SK-N-SH (cell line): Measurements from ENCODE around the gene C11orf86. TPM values are rescaled to one million over a fixed set of nuclear protein-coding genes. Genes with fewer than 3 reads are reported as not detected.

Experiments
- CTCF ChIA-PET: fragments of 300-600, 350-600 bp; formaldehyde crosslinking; extraction: SDS; loops from one replicate; lab custom pipeline; 2021; lab: Yijun Ruan, JAX
- POLR2A ChIA-PET: fragments of 350-600 bp; sonication (Branson Sonifier 250); formaldehyde crosslinking; extraction: SDS; loops from one replicate; lab custom pipeline; 2020; ENCODE audit warnings: antibody characterized with exemption, inconsistent platforms; lab: Yijun Ruan, JAX
- DNase-seq: peaks from one replicate; pipeline ENCODE4 v3.0.0; 2012
- H2AFZ ChIP-seq: fragments of 200-600 bp; sonication (generic); 2 replicates; pipeline ENCODE4 v1.8.1; 2016; ENCODE audit warnings: antibody characterized with exemption, mild to moderate bottlenecking, low read depth
- H3F3A ChIP-seq: fragments of 200-600 bp; sonication (generic); replicated peaks from 2 replicates; pipeline ENCODE3; 2016; ENCODE audit warnings: antibody characterized with exemption, mild to moderate bottlenecking; ENCODE audit not compliant: insufficient read depth
- H3K27ac ChIP-seq, 2 experiments: fragments of 200-500 bp in 1 of 2; fragments of 200-600 bp in 1 of 2; sonication (Bioruptor generic) in 1 of 2; sonication (generic), shearing (Covaris generic) in 1 of 2; 2 replicates each; pipeline versions ENCODE4 v1.5.1 to v1.6.1; 2014 to 2016; ENCODE audit warnings: low read depth in 2 of 2, inconsistent platforms in 1 of 2, low read length in 1 of 2, mild to moderate bottlenecking in 1 of 2, mixed read lengths in 1 of 2
- H3K27me3 ChIP-seq: fragments of 200-600 bp; sonication (generic), shearing (Covaris generic); 2 replicates; pipeline ENCODE4 v1.6.1; 2016; ENCODE audit warnings: mixed run types; ENCODE audit not compliant: insufficient read depth
- H3K36me3 ChIP-seq, 2 experiments: fragments of 200-500 bp in 1 of 2; fragments of 200-600 bp in 1 of 2; sonication (Bioruptor generic) in 1 of 2; sonication (generic) in 1 of 2; replicated peaks in 1 of 2; 2 replicates each; pipeline versions ENCODE3 to v1.5.1; 2014 to 2016; ENCODE audit warnings: low read length in 1 of 2, mild to moderate bottlenecking in 1 of 2; ENCODE audit not compliant: insufficient read depth in 2 of 2, control insufficient read depth in 1 of 2
- H3K4me1 ChIP-seq, 2 experiments: fragments of 200-500 bp in 1 of 2; fragments of 200-600 bp in 1 of 2; sonication (Bioruptor generic) in 1 of 2; sonication (generic), shearing (Covaris generic) in 1 of 2; 2 replicates each; pipeline versions ENCODE4 v1.5.1 to v1.6.1; 2014 to 2016; ENCODE audit warnings: low read depth in 1 of 2, low read length in 1 of 2, mixed run types in 1 of 2; ENCODE audit not compliant: insufficient read depth in 2 of 2, control insufficient read depth in 1 of 2
- H3K4me2 ChIP-seq: fragments of 200-600 bp; sonication (generic), shearing (Covaris generic); 2 replicates; pipeline ENCODE4 v1.6.1; 2017; ENCODE audit warnings: mixed run types
- H3K4me3 ChIP-seq, 2 experiments: fragments of 200-500 bp in 1 of 2; fragments of 200-600 bp in 1 of 2; sonication (Bioruptor generic) in 1 of 2; sonication (generic), shearing (Covaris generic) in 1 of 2; 2 replicates each; pipeline versions ENCODE4 v1.5.1 to v1.8.1; 2014 to 2016; ENCODE audit warnings: low read depth in 2 of 2, inconsistent platforms in 1 of 2, low read length in 1 of 2, mild to moderate bottlenecking in 1 of 2, mixed read lengths in 1 of 2, moderate library complexity in 1 of 2
- H3K79me2 ChIP-seq: fragments of 200-600 bp; sonication (generic); 2 replicates; pipeline ENCODE4 v1.8.1; 2017; ENCODE audit warnings: mild to moderate bottlenecking; ENCODE audit not compliant: insufficient read depth
- H3K9ac ChIP-seq: fragments of 200-600 bp; sonication (generic); 2 replicates; pipeline ENCODE4 v1.6.1; 2017; ENCODE audit warnings: mixed run types
- H3K9me2 ChIP-seq: fragments of 200-600 bp; sonication (generic); 2 replicates; pipeline ENCODE4 v1.6.1; 2017; ENCODE audit warnings: mixed run types
- H3K9me3 ChIP-seq: fragments of 200-600 bp; sonication (generic); 2 replicates; pipeline ENCODE4 v1.6.1; 2017; ENCODE audit warnings: mixed run types, mild to moderate bottlenecking, moderate library complexity
- H4K20me1 ChIP-seq: fragments of 200-600 bp; sonication (generic); 2 replicates; pipeline ENCODE4 v1.6.1; 2017; ENCODE audit warnings: mild to moderate bottlenecking, mixed run types; ENCODE audit not compliant: insufficient read depth
- EZH2phosphoT487 ChIP-seq: fragments of 200-600 bp; sonication (generic); IDR thresholded peaks from 2 replicates; pipeline ENCODE4 v1.6.1; 2017; ENCODE audit warnings: low read depth, mixed run types, mild to moderate bottlenecking, antibody characterized with exemption, moderate library complexity, borderline replicate concordance
- FOSL2 ChIP-seq: IDR thresholded peaks from 2 replicates; pipeline ENCODE4 v1.4.0; 2012; ENCODE audit warnings: low read depth, mild to moderate bottlenecking, moderate library complexity, borderline replicate concordance
- FOXJ3 ChIP-seq: sonication (generic); formaldehyde crosslinking; IDR thresholded peaks from 2 replicates; pipeline ENCODE4 v1.5.1; 2020; ENCODE audit warnings: mild to moderate bottlenecking, missing genetic modification reagents
- FOXM1 ChIP-seq: IDR thresholded peaks from 2 replicates; pipeline ENCODE4 v1.4.0; 2012; ENCODE audit warnings: low read depth, mild to moderate bottlenecking
- GATA2 ChIP-seq: sonication (generic); formaldehyde crosslinking; IDR thresholded peaks from 2 replicates; pipeline ENCODE4 v1.5.0; 2020; ENCODE audit warnings: mild to moderate bottlenecking, missing genetic modification reagents
- JUND ChIP-seq: IDR thresholded peaks from 2 replicates; pipeline ENCODE4 v1.4.0; 2012
- MEF2A ChIP-seq: IDR thresholded peaks from 2 replicates; pipeline ENCODE4 v1.4.0; 2012; ENCODE audit warnings: low read depth, borderline replicate concordance
- NFIC ChIP-seq: IDR thresholded peaks from 2 replicates; pipeline ENCODE4 v1.4.0; 2012; ENCODE audit warnings: borderline replicate concordance
- NRF1 ChIP-seq: IDR thresholded peaks from 2 replicates; pipeline ENCODE4 v1.6.1; 2012; ENCODE audit warnings: low read depth, mild to moderate bottlenecking, low read length
- RAD21 ChIP-seq: IDR thresholded peaks from 2 replicates; pipeline ENCODE4 v1.6.1; 2012; ENCODE audit warnings: mild to moderate bottlenecking, low read length
- RCOR1 ChIP-seq: fragments of 150-350 bp; IDR thresholded peaks from 2 replicates; pipeline ENCODE4 v1.6.1; 2017; ENCODE audit warnings: antibody characterized with exemption, low read length
- RFX5 ChIP-seq: IDR thresholded peaks from 2 replicates; pipeline ENCODE4 v1.6.1; 2012; ENCODE audit warnings: mild to moderate bottlenecking, improper control_type of control experiment, low read length
- RXRA ChIP-seq: IDR thresholded peaks from 2 replicates; pipeline ENCODE4 v1.4.0; 2012; ENCODE audit warnings: low read depth, mild to moderate bottlenecking, borderline replicate concordance
- SMC3 ChIP-seq: IDR thresholded peaks from 2 replicates; pipeline ENCODE4 v1.6.1; 2012; ENCODE audit warnings: low read depth, low read length, improper control_type of control experiment
- TAF1 ChIP-seq: IDR thresholded peaks from 2 replicates; pipeline ENCODE4 v1.6.1; 2012; ENCODE audit warnings: low read depth, mild to moderate bottlenecking, low read length, moderate library complexity, borderline replicate concordance
- TCF12 ChIP-seq: IDR thresholded peaks from 2 replicates; pipeline ENCODE4 v1.4.0; 2012
- TEAD4 ChIP-seq: IDR thresholded peaks from 2 replicates; pipeline ENCODE4 v1.4.0; 2012; ENCODE audit warnings: mild to moderate bottlenecking, borderline replicate concordance; ENCODE audit not compliant: insufficient read depth
- YY1 ChIP-seq: IDR thresholded peaks from 2 replicates; pipeline ENCODE4 v1.4.0; 2012; ENCODE audit warnings: low read depth, mild to moderate bottlenecking
- WGBS: methylation state at CpG from one replicate; pipeline ENCODE4 v1.1.6; 2017; ENCODE audit warnings: low lambda C conversion rate; 5-methylcytosine and 5-hydroxymethylcytosine counted together
- polyA plus RNA-seq, 3 experiments: library from polyadenylated mRNA; depleted of rRNA; stranded (reverse); fragments of >200 nt; gene quantifications; 2 replicates each; pipeline ENCODE4 v1.2.3, GENCODE V29; 2012
- TF ChIP-seq, protein P1 (sequence below): IDR thresholded peaks from 2 replicates; pipeline ENCODE4; 2012
- TF ChIP-seq, protein P2 (sequence below): fragments of 150-350 bp; IDR thresholded peaks from 2 replicates; pipeline ENCODE4 v1.6.1; 2017; ENCODE audit warnings: antibody characterized with exemption, low read length, low read depth, borderline replicate concordance
- TF ChIP-seq, protein P3 (sequence below): IDR thresholded peaks from 2 replicates; pipeline ENCODE4 v1.4.0; 2012; ENCODE audit warnings: low read depth, borderline replicate concordance
- TF ChIP-seq, protein P4 (sequence below): IDR thresholded peaks from 2 replicates; pipeline ENCODE4 v1.4.0; 2012; ENCODE audit warnings: low read depth
- TF ChIP-seq, protein P5 (sequence below): fragments of 150-350 bp; IDR thresholded peaks from 2 replicates; pipeline ENCODE4 v1.6.1; 2016; ENCODE audit warnings: mild to moderate bottlenecking, low read depth, low read length

The C11orf86 gene
- polyA plus RNA-seq, 1 of the 3 experiments (the other 2 are of a cell fraction): 0.08 TPM

DNA sequence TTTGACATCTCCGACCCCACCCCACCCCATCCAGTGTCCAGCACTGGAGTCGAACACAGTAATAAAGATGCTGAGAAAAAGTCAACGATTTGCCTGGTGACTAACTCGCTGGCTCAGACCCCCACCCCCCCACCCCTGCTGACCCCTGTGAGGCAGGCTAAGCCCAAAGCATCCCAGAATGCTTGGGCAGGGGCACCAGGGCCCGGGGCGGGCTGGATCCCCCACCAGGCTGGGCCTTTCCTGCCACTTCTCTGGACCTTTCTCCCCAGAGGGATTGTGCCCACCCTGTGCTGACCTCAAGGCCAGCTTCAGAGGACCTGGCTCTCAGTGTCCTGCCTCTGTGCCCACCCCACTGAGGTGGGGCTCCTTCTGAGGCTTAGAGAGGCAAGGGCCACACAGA, 1.8 kb downstream of the C11orf86 start:
- no peaks in the 10 kb centered on the region for H3K9me2 ChIP-seq
- POLR2A ChIA-PET: no interaction called here
- H4K20me1 ChIP-seq: no peaks in the 10 kb centered on the region
- TF ChIP-seq RXRA: no peak
- no peak for TF ChIP-seq NRF1
- TF ChIP-seq, protein P1, sequence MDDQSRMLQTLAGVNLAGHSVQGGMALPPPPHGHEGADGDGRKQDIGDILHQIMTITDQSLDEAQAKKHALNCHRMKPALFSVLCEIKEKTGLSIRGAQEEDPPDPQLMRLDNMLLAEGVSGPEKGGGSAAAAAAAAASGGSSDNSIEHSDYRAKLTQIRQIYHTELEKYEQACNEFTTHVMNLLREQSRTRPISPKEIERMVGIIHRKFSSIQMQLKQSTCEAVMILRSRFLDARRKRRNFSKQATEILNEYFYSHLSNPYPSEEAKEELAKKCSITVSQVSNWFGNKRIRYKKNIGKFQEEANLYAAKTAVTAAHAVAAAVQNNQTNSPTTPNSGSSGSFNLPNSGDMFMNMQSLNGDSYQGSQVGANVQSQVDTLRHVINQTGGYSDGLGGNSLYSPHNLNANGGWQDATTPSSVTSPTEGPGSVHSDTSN: no peak
- no peak for TF ChIP-seq SMC3
- no peak for TF ChIP-seq RCOR1
- TF ChIP-seq NFIC: no peak
- TF ChIP-seq, protein P2, sequence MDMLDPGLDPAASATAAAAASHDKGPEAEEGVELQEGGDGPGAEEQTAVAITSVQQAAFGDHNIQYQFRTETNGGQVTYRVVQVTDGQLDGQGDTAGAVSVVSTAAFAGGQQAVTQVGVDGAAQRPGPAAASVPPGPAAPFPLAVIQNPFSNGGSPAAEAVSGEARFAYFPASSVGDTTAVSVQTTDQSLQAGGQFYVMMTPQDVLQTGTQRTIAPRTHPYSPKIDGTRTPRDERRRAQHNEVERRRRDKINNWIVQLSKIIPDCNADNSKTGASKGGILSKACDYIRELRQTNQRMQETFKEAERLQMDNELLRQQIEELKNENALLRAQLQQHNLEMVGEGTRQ: no peak
- no peak for TF ChIP-seq RFX5
- TF ChIP-seq, protein P3, sequence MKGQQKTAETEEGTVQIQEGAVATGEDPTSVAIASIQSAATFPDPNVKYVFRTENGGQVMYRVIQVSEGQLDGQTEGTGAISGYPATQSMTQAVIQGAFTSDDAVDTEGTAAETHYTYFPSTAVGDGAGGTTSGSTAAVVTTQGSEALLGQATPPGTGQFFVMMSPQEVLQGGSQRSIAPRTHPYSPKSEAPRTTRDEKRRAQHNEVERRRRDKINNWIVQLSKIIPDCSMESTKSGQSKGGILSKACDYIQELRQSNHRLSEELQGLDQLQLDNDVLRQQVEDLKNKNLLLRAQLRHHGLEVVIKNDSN: no peak
- no peak for TF ChIP-seq FOSL2
- no peak for TF ChIP-seq FOXM1
- TF ChIP-seq JUND: no peak
- TF ChIP-seq TAF1: no peak
- TF ChIP-seq, protein P4, sequence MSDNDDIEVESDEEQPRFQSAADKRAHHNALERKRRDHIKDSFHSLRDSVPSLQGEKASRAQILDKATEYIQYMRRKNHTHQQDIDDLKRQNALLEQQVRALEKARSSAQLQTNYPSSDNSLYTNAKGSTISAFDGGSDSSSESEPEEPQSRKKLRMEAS: no peak
- TF ChIP-seq, all 33 proteins: peak for 0
- Histone ChIP-seq H3K4me1 (peaks cover 0 to 8% of the 10 kb centered on the region in 2 experiments; a peak in 1 of 4 replicates), H3K9me3 (no peaks in the 10 kb centered on the region), H3K27me3 (no peaks in the 10 kb centered on the region), H3K27ac (no peak overlapping the region), H3K9ac (no peak overlapping the region), H2AFZ (no peak overlapping the region), H3K4me2 (no peak overlapping the region), H3K79me2 (no peaks in the 10 kb centered on the region), H3K4me3 (no peak overlapping the region), H3K36me3 (no peaks in the 10 kb centered on the region), H3F3A (peaks cover 6% of the 10 kb centered on the region)
- 83% methylated on average over 4 of the region's 6 CpGs for WGBS
- CTCF ChIA-PET: interaction anchor here (0.6 to 4.5 kb wide), 16 partner anchors 8 to 298 kb away, joined by 3 to 54 read pairs (median 7); partner anchors contain the start of genes PC, RCE1 and SYT12
- DNase-seq: no peak

DNA sequence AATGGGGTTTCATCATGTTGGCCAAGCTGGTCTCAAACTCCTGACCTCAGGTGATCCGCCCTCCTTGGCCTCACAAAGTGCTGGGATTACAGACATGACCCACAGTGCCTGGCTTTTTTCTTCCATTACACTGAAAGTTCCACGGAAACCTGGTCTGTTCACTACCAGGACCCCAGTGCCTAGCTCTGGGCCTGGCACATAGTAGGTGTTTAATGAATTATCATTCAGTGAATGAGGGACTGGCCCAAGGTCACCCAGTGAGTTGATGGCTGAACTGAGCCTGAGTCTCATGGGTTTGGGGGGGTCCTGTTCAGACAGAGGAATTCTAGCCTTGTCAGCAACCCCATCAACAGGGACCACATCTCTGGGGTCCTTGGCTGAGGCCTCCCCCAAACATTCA, 3.1 kb downstream of the C11orf86 start:
- Histone ChIP-seq H4K20me1 (no peaks in the 10 kb centered on the region), H3K79me2 (no peaks in the 10 kb centered on the region), H3K4me1 (peaks cover 3 to 9% of the 10 kb centered on the region in 2 experiments; a peak in 2 of 4 replicates), H3K4me2 (no peak overlapping the region), H3K9me3 (no peaks in the 10 kb centered on the region), H3K36me3 (no peaks in the 10 kb centered on the region), H3F3A (no peaks in the 10 kb centered on the region), H2AFZ (no peak overlapping the region), H3K27me3 (no peaks in the 10 kb centered on the region), H3K9ac (no peak overlapping the region), H3K9me2 (no peaks in the 10 kb centered on the region), H3K4me3 (no peak overlapping the region), H3K27ac (no peak overlapping the region)
- ChIA-PET POLR2A (no interaction called here), CTCF (interaction anchor here (1.1 kb wide), 1 partner anchor 279 kb away, joined by 3 read pairs; no protein-coding TSS in a partner anchor)
- 96% methylated on average over 2 of the region's 2 CpGs for WGBS
- no peak for DNase-seq
- TF ChIP-seq, protein P5, sequence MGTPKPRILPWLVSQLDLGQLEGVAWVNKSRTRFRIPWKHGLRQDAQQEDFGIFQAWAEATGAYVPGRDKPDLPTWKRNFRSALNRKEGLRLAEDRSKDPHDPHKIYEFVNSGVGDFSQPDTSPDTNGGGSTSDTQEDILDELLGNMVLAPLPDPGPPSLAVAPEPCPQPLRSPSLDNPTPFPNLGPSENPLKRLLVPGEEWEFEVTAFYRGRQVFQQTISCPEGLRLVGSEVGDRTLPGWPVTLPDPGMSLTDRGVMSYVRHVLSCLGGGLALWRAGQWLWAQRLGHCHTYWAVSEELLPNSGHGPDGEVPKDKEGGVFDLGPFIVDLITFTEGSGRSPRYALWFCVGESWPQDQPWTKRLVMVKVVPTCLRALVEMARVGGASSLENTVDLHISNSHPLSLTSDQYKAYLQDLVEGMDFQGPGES: no peak
- TF ChIP-seq EZH2phosphoT487 (no peak), NRF1 (no peak), RXRA (no peak), JUND (no peak), MEF2A (no peak), FOSL2 (no peak), TAF1 (no peak), RAD21 (no peak), TEAD4 (no peak), FOXJ3 (no peak), GATA2 (CRISPR knock-in tag) (no peak), YY1 (no peak), TCF12 (no peak)
